GM04504 (cell line): ENCODE results near the gene BRD3OS.

Source experiments
- DNase-seq: peaks from one replicate; pipeline ENCODE4 v3.0.0-alpha.2; 2012; ENCODE audit warnings: low read depth

BRD3OS gene, protein sequence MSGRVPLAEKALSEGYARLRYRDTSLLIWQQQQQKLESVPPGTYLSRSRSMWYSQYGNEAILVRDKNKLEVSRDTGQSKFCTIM

DNA sequence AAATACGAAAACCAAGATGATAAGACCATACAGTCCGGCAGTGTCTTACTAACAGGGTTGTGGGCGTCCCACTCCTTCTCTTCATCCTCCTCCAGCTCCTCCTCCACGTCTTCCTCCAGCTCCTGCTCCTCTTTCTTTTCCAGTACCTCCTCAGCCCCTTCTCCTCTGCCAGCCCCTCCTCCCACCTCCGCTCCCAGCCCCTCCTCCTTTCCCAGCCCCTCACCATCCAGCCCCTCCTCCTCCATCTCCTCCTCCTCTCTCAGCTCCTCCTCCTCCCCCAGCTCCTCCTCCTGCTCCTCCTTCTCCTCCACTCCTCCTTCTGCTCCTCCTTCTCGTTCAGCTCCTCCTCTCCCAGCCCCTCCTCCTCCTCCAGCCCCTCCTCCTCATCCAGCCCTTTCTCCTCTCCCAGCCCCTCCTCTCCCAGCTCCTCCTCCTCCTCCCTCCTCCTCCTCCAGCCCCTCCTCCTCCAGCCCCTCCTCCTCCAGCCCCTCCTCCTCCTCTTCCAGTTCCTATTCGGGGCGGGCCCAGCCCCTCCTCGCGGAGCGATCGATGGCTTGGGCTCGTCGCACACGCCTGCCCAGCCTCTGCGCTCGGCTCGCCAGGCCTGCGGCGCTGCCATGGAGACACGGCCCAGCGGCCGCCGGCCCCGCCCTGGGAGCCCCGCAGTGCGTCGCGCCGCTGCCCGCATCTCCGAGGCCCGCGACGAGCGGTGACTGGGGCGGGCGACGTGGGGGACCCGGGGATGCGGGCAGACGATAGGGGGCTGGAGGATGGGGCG, at the start of gene BRD3OS:
Gene BRD3OS (plus strand): TSS at position 654 of the 778 bp plus-strand sequence. CDS start 1,267 bp downstream, outside the sequence.
- DNase-seq, result peak; percentile 100

DNA sequence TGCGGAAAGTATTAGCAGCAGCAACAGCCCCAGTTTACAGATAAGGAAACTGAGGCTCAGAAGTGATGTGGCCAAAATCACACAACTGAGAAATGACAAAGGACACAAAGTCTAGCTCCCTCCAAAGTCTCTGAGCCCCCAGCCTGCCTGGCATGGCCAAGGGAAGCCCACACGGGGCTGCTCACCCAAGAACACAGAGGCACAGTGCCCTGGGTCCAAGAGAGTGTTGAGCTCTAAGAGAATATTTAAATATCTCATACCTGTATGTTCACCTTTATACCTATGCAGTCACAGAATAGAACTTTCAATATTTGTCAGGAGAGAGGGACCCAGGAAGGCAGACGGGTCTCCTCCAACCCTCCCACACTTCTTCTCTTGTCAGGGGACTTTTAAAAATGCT, 49.8 kb upstream of the BRD3OS start:
- no peak for DNase-seq

DNA sequence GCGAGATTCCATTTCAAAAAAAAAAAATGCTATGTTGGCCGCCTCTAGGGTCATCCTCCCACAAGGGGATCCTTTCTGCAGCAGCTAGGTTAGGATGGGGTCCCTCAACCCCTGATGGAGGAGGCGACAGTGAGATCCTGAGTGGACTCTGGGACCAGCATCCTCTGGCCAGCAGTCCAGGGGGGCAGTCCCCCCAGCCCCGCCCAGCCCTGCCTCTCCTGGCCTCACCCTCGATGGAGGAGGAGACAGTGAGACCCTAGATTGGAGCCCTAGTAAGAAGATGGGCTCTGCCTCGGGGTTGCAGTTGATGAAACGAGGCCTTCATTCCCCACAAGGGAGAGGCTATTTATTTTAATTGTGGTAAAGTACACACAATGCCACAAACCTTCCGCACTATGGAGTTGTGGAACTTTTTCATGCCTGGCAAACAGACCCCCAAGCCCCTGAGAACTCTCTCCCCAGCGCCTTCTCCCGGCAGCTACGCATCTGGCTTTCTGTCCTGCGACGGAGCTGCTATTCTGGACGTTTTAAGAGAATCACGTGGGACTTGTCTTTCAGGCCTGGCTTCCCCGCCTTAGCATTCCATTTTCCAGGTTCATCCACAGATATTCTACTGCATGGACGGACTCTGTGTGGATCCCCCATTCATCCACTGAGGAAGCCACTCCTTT, 49.0 kb upstream of the BRD3OS start:
- DNase-seq, result no peak

DNA sequence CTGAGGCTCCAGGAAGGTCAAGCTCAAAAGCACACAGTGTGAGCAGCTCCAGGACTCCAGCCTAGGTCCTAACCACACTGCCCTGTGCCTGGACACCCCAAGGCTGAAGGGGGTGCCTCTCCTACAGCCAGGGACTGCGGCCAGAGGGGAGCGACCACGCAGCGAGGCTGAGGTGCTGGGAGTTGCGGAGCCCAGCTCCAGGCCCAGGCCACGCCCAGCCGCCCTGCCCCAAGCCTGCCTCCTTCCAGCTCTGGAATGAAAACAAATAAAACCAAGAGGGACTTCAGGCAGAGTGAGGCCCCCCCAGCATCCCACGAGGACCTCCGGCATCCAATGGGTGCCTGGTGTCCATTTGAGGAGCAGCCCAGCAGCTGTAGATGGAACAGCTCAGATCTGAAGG, 48.4 kb upstream of the BRD3OS start:
- no peak for DNase-seq

DNA sequence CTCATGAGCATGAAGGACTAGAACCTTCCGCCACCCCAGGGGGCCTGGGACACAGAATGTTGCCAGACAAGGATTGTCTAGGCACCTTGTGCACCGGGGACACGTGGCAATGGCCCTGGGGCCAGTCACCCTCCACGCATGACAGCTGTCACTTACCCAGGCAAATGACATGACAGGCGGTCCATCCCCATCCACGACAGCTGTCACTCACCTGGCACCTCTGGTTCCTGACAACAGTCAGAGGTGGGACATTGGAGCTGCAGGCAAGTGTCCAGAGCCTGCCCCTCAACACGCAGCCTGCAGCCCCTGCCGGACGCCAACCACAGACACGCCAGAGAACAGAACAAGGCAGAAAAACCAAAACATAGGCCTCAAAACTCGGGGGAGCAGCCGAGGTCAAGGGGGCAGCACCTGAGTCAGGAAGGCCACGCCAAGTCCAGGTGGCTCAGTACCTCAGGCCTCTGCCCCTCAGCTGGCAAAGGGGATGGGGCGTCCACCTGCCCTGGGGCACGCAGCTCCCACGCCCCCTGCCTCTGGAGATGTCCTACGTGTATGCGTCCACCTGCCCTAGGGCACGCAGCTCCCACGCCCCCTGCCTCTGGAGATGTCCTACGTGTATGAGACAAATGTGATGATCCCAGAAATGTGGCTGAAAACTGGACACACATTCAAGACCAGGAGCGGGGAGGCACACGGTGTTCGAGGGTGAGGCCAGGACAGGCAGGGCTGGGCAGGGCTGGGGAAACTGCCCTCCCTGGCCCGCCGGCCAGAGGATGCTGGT, 47.7 kb upstream of the BRD3OS start:
- no peak for DNase-seq

DNA sequence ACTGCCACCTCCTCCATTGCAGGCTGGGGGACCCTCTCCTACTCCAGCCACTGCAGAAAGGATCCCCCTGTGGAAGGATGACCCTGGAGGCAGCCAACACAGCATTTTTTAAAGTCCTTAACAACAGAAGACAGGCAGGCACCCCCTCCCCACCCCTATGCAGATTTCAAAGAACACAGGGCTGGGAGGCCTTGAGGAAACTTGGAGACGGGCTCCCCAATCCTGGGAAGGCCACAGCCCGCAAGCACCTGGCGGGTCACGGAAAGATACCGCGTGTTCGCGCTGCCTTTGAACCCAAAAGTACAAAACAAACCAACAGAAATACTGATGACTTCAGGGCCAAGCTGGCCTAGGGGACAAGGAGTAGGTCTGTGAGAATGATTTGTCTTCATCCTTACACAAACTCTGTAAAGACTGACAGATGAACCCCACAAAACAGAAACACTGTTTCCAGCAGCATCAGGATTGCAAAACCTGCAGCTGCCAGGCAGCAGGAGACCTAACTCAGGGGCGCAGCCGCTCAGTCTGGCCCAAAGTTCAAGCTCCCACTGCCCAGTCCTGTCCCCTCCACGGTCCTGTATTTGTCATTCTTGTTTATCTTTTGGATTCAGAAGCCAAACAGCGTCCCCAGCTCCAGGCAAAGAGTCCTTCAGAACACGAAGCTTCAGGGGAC, 46.9 kb upstream of the BRD3OS start:
- no peak for DNase-seq

DNA sequence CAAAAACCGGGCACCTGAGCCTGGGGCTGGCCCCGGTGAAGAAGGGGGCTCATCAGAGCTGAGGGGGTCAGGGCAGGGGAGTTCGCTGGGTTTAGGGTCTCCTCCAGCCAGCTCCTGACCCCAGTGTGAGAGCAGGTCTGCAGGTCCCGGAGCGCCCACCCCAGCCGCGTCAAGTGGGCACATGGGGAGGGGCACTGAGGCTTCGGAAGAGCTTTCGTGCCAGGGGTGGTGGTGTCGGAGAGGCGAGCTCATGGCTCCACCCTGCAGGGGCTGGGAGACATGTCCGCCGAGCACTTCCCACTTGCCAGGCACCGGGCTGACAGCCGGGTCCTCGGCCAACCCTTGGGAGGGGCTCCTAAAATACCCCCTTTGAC, 46.4 kb upstream of the BRD3OS start:
- DNase-seq, result no peak

DNA sequence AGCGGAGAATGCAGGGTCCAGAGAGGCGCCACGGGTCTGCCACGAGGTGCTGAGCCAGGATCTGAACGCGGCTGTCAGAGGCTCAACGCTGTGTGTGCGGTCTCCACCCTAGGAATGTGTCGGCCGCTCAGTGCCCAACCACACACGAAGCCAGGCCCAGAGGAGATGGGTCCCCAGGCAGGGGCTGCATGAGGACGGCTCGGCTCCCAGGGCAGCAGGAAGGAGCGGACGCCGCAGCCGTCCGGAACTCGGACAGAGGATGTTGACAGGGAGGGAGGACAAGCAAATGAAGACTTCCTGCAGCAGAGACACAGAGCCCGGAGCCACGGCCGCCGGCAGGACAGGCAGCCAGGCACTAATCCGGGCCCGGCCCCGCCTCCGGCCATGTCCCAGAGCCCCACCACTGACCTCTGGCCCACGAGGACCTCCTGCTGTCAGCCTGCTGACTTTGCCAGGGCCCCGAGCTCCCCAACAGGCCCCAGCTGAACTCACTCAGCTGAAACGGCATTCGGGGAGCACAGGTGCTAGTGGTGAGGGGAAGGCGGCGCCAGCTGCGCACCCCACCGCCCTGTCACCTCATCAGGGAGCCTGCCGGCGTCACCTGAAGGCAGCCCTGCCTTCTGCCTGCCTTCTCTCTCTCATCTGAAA, 45.9 kb upstream of the BRD3OS start:
- no peak for DNase-seq

DNA sequence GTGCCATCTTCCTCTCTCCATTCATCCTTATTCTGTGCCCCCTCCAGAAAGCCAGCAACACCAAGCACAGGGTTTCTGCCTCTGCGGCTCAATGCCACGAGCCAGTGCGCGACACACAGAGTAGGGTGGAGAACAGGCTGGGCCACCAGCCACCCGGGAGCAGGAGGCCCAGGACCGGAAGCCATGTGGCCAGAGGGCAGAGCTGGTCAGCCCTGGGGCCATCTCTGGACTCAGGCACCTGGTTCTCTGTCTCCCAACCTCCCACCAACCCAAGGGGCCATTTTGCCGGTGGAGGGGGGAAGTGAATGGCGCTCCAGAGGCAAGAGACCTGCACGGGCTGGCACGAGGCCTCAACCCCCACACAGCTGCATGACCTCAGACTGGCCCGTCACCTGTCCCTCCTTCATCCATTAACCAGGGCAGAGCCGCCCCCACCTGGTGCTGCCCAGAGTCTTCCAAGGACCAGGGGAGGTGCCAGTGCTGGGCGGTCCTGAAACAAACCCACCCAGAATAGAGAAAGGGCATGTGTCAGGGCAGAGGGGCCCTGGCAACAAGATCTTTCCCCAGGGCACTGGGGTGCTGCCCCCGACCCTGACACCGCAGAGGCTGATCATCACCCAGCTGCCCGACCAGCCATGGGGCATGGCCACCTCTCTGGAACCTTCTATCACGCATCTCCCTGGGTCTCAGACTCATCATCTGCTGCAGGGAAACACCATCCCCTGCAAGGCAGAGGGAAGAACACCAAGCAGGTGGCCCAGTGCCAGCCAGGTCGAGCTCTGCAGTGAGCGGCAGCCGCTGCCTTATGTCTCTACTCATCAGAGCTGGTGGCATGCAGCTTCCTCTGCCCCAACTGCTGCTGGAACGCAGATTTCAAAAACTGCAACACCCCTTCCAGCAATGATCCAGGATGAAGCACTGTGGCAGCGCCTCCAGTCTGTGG, 45.1 kb upstream of the BRD3OS start:
- no peak for DNase-seq

DNA sequence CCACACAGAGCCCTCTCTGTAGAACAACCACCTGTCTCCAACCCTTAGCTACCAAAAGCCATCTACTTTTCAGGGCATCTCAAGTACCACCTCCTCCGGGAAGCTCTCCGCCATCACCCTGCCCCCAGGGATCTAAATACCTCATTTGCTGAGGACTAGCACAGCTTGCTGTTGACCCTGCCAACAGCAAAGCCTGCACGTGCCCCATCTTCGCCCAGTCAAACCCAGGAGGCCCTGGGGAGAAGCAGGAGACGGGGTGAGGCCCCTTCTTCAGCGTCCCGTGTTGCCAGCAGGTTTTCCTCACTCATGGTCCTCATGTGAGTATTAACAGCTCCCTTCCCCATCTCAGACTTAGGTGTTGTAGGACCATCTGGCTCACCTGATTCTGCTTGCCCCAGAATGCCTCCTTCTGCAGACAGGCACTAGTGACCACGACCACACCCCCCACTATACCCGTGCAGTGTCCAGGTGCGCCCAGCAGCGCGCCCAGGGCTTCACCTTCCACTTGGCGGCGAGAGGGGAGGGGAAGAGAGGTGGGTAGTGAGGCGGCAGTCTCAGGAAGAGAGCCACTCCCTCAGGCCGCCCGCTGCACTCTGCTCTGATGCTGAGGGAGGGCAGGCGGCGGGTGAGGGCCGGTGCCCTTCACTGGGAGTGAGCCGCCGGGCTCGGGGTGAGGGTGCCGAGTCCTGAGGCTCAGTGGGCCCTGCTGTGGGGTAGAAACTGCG, 44.3 kb upstream of the BRD3OS start:
- DNase-seq, result no peak

DNA sequence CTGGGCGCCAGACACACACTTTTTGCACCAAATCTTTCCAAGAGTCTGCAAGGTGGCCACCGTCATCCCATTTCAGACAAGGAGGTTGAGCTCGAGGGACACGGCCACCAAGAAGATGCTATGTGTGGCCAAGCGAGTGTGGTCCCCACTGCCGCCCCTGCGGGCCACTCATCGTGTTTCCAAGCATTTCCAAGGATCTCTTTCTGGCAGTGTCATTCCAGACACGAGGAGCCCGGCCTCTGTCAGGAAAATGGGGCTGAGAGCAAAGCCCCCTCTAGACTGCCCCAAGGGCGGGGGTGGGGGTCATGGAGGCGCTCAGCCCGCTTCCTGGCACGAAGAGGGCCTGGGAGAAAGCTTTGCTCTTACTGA, 43.7 kb upstream of the BRD3OS start:
- no peak for DNase-seq

DNA sequence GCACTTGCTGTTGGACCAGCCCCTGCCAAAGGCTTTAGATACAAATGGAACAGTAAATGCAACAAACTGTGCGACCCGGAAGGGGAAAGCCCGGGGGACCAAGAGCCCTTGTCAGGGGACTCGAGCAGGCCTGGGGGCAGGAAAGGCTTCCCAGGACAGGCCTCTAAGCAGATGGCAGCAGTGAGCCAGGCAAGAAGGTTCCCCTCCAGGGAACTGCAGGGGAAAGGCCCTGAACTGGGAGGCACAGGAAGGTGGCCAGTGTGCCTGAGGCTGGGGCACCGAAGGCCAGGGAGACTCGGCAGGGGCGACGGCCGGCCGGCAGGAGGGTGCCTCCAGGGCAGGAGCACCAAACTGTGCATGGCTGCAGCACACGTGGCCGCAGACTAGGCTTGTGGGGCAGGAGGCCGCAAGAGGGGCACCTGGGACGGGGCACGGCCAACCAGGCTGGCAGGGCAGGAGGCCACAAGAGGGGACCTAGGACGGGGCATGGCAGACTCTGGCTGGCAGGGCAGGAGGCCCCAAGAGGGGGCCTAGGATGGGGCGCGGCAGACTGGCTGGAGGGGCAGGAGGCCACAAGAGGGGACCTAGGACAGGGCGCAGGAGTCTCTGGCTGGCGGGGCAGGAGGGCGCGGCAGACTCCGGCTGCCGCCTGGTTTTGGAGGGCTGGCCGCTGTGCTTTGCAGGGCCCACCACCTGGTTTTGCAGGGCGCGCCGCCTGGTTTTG, 43.2 kb upstream of the BRD3OS start:
- no peak for DNase-seq

DNA sequence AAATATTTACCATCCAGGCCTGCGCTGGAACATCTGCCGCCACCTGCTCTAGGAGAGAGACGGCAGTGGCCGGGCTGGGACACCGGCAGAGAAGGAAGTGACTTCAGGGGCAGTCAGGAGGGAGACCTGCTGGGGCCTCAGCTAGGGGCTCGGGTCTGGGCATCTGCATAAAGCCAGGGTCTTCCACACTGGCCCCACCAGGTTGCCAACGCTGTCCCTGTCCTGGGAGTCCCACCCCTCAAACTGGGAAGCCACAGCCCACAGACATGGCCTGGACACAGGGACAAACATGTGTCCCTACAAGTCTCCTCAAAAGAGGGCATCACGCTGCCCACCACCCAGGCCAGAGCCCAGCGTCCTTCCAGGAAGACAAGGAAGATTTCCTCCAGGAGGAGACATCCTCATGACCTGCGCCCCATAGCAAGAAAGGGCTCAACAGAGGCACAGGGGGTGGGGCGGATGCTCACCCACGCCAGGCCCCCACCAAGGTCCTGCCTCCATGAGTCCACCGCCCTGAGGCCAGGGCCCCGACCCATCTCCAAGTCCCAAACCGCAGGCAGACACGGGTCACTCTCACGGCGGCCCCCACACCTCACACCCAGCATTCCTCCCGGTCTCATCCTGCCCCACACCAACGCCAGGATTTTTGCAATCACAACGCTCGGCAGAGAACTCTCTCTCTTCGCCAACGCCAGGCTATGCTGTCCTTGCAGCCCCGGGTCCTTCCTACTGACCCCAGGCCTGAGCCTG, 42.1 kb upstream of the BRD3OS start:
- no peak for DNase-seq

DNA sequence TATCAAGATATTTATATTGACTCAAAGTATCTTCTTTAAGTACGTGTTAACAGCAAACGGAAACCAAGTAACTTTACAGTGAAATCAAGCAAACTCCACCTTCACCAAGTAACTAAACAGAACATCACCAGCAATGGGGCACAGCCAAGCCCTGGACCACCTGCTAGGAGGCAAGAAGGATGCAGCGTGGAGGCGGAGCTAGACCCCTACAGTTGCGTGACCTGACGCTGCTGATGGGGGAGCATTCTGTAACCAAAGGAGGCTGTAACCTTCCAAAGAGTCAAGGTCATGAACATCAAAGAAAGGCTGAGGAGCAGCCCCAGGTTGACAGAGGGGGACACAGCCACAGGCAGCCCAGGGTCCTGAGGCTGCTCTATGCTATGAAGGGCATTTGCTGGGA, 39.2 kb upstream of the BRD3OS start:
- DNase-seq, result no peak

DNA sequence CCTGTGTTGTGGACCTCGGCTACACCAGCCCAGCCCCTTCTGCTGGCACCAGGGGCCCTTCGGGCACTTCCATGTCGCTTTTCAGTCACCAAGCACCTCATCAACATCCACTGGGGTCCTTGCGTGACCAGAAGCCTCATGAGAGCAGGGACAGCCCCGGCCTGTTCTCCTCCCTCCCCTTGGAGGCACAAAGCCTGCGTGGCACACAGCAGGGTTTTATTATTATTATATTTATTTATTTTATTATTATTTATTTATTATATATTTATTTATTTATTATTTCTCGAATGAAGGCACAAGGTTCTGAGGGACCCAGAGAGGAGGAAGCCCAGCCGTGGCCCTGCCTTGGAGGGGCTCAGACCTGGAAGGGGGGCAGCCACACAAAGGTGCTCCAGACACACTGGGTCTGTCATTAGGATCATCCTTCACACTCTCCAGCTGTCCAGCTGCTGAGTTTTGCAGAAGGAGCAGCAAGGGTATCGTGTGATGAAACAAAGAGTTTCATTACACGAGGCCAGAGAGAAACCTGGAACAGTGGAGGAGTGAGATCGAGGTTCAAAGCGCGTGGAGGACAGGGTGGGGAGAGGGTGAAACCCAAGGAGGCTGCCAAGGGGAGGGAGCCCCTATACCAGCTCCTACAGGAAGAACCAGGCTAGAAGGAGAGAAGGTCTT, 38.4 kb upstream of the BRD3OS start:
- no peak for DNase-seq

DNA sequence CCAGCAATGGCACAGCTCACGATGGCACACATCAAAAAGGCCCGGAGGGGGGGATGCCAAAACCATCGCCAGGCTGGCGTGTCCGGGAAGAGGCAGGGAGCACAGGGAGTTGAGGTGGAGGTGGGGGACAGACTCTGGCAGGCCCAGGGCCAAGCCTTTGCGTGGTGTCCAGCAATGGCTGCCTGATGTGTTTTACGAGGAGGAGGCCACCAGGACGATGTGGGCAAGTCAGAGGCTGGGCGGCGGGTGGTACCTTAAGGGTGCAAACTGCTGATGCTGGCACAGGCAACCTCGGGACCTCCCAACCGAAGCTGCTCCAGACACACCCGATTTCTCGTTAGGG, 37.9 kb upstream of the BRD3OS start:
- no peak for DNase-seq

DNA sequence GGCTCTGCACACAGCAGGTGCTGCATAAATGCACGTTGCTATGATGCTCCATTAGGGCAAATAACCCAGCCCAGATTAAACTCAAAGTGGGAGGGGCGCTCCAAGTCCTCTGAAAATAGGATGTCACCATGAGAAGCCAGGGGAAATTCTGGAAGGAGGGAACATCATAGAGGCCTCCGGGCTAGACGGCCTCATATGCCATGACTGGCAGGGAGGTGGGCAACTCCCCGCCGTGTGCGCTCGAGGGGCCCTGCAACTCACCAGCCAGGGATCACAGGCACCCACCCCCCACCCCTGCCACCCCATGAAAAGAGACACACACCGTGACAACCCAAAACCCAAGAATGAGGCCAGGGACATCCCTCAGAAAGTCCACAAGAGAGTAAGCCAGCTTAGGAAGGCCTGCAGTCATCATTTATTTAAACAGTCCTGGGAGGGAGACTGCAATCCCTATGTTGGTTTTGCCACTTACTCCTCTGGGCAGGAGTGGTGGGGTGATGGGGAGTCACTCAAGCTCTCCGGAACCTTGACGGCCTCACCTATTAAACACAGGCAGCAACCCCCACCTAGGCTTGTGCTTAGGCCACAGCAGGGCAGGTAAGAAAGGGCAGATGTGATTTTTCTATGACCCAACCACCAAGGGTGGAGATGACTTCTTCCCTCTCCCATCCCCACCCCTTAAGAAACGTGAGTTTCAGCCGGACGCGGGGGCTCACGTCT, 37.2 kb upstream of the BRD3OS start:
- DNase-seq, result no peak
